GM18858 (cell line): Measurements from ENCODE around the gene CYBRD1.

Source experiments
- ATAC-seq: cut with Tn5 transposase; IDR thresholded peaks from one replicate; pipeline ENCODE4 v1.9.1; 2021; ENCODE audit not compliant: unreplicated experiment

Gene CYBRD1

DNA sequence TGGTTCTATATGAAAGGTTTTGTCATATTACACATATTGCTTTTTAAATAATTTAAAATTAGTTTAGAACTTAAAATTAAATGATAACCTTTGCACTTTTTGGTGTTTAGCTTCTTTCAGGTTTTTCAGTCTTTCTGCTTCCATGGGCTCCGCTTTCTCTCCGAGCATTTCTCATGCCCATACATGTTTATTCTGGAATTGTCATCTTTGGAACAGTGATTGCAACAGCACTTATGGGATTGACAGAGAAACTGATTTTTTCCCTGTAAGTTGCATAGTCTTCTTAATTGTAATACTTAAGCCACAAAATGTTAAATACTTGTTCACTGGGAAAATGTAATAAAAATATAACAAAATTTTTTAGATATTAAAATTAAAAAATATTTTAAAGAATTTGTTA lies 31.0 kb downstream of the CYBRD1 start:
- no peak for ATAC-seq

DNA sequence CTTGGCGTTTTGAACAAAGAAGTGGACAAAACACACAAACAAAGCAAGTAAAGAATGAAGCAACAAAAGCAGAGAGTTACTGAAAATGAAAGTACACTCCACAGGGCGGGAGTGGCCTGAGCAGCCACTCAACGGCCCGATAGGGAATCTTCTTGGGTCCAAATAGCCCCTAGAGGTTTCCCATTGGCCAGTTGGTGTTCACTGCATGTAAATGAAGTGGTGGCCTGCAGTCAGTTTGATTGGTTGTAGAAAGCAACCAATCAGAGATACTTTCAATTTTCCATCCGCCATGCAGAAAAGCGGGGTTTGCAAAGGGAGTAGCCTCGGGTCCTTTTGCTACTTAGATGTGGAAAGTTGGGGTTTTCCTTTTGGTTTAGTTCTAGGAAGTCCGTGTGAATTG lies 31.6 kb downstream of the CYBRD1 start:
- no peak for ATAC-seq

DNA sequence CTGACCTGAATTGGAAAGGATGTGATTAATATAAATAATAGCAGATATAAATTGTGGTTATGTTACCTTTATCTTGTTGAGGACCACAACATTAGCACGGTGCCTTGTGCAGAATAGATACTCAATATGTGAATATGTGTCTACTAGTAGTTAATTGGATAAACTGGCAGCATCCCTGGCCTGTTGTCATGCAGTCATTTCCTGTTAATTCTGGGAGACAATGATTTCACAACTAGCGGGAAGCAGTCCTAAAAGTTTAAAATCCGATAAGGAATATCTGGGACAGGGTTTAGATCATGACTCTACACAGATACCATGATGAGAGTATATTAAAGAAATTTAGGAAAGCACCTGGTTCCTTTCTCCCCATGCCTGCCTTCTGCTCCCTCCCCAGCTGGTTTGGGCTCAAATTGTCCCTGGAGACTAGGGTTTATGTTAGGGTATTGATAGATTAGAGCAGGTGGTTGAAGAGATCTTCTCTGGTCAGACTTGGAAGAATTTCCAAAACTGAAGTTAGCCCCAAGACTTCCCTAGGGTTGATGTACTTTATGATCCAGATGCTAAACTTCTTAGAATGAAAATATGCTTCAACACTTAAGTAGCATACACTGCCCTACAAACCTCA lies 32.8 kb downstream of the CYBRD1 start:
- ATAC-seq, result no peak

DNA sequence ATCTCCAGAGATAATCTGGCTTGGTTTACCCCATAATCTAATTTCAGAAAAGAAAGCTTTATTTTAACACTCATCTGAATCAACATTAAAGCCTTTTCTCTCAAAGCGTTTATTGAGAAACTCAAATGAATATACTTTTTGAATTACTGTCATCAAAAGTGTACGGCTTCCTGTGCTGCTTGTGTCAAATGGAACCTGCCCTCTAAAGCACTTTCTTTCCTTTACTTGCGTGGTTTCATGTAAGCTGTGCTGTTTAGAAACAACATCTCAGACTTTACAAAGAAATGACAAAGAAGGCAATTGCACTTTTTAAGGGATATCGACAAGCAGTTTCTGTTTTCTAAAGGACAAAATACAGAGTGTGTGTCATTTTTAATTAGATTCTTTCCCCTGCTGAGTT lies 35.1 kb downstream of the CYBRD1 start:
- ATAC-seq, result no peak

DNA sequence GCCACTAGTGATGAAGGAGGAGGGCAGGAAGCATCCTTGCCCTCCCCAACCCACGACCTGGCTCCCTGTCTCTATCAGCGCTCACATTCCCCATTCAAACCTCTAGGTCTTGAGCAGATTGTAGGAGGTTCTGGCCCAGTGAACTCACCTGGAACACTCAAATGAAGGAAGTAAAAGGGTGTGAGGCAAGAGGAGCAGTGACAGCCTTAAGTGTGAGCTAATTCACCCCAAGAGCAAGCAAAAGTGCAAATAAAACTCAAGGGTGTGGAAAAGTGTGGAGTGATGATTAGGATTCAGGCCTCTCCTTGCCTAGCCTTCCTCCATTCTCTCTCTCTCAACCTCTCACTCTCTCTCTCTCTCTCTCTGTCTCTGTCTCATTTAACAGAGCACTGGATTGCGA lies 41.0 kb downstream of the CYBRD1 start:
- ATAC-seq, result no peak

DNA sequence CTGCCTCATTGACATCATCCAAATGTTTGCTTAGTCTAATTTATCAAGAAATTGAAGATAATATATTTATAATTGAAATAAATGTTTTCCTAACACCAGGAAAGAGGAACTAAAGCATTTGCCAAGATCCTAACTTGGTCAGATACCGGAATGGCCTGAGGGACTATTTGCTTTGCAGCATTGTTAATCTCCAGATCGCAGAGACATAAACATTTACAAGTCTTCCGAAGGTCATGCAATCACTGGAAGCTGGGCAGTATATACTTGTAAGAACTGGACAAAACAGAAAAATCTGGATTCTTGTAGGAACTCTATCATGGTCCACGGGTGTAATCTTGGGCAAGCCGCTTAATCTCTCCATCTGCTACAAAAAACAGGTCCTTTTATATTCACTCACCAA lies 42.2 kb downstream of the CYBRD1 start:
- ATAC-seq, result no peak

DNA sequence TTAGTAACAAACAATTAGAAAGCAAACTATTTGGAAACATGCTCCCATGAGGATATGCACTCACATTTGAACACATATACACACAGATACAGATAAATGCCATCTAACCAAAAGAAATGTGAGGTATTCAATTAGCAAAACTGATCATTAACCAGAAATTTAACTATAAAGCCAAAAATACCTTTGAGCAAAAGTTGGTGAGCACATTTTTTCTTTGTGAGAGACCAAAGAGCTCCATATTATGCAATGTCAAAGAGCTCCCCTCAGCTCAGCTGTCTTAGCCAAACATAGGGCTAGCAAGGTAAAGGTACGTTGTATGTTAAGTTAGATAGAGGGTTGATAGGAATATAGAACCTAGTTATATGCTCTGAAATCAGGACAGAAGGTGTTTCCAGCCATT lies 43.8 kb downstream of the CYBRD1 start:
- ATAC-seq, result no peak

DNA sequence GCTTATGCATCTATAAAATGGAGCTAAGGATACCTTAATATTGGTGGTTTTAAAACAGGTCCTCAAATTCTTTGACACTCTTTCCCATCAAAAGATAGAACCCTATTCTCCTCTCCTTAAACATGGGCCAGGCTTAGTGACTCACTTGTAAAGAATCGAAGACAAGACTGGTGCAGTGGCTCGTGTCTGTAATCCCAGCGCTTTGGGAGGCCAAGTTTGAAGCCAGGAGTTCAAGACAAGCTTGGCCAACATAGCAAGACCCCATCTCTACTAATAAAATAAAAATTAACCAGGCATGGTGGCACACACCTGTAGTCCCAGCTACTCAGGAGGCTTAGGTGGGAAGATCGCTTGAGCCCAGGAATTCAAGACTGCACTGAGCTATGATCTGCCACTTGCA lies 44.5 kb downstream of the CYBRD1 start:
- ATAC-seq, result no peak

DNA sequence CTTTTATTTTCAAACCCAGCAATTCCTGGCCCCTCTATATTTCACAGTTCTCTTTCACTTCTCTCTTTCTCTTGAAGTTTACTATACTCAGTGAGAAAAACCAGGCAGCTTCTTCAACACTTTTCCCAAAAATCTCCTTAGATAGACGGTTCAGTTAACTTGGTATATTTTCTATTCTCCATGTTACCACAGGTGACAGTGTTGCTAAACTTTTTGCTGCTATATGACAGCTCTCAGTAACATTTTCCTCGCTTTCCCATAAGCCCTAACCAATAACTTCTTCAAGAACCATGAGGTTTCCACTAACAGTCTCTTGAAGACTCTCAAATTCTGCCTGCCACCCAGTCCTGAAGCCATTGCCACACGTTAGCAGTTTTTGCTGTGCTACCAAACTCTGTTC lies 45.8 kb downstream of the CYBRD1 start:
- no peak for ATAC-seq

DNA sequence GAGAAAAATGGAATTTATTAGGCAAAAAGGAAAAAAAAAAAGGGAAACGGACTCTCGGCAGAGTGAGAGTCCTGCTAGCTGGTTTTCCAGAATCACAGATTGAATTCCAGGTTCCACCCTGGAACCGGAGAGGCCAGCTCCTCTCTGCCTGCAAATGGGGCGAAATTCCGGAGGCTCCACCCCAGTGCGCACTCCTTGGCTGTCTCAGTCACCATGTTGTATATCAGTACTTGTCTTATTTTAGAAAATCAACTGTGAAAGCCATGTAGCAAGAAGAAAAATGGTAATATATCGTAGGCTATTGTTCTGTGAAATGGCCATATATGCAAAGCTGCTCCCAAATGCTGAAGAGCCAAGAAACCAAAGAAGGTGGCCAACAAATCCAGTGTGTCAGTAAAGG lies 49.4 kb downstream of the CYBRD1 start:
- no peak for ATAC-seq

DNA sequence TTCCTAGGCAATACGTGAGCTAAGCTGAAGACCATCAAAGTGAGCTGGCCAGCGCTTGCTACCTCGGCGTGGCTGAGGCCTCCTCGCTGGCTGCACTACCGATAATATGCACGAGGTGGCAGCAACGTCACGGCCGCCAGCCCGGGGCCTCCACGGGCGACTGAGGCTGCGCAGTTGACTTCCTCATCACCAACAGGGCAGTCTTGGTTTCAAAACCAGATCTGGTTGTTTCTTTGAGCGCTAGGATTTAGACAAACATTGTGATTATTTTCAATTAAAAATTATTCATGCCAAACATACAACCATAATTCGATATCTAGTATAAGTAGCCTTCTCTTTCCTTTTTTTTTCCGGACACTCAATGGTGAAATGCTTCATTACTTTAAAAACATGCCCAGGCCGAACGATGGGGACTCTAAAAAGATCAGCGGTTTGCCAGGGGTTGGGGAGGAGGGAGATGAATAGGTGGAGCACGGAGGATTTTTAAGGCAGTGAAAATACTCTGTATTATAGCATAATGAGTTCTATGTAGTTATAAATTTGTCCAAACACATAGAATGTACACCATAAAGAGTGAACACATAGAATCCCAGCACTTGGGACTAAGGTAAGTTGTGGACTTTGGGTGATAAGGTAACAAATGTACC lies 52.0 kb downstream of the CYBRD1 start:
- peak; percentile 79 for ATAC-seq

DNA sequence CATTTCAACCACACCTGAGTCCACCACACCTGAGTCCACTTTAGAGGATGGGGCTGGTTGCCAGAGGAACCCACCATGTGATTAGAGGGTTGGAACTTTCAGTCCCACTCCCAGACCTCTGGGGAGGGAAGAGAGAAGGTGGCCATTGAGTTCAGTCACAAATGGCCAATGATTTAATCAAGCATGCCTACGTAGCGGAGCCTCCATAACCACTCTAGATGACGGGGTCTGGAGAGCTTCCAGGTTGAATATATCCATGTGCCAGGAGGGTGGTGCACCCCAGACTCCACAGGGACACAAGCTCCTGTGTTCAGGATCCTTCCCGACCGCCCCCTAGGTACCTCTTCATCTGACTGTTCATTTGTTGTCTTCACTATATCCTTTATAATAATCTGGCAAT lies 53.3 kb downstream of the CYBRD1 start:
- ATAC-seq, result no peak

DNA sequence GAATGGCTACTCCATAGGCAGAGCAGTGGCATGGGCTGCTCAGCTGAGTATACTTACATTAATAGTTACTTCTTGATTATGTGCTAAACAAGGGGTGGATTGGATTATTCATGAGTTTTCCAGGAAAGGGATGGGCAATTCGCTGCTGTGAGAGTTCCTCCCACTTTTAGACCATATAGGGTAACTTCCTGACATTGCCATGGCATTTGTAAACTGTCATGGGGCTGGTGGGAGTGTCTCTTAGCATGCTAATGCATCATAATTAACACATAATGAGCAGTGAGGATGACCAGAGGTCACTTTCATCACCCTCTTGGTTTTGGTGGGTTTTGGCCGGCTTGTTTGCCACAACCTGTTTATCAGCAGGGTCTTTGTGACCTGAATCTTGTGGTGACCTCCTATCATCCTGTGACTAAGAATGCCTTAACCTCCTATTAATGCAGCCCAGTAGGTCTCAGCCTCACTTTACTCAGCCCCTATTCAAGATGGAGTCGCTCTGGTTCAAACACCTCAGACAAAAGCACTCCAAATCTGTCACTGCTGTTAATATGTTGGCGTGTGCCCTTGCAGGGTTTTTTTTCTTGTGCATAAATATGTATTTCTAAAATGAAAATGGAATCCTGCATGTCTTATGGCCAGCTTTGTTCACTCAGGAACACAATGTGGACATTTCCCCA lies 56.0 kb downstream of the CYBRD1 start:
- ATAC-seq, result no peak

DNA sequence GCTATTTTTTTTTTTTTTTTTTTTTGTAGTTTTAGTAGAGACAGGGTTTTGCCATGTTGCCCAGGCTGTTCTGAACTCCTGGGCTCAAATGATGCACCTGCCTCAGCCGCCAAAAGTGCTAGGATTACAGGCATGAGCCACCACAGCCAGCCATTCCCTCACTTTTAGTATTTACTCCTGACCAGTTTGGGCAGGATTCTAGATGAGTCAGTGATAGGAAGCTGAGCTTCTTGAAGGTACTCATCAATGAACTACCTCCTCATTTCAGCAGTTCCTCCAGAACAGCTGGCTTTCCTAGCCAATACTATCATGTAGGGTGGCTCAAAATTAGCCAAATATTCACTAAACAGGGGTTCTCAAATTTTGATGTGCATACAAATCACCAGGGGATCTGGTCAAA lies 57.2 kb downstream of the CYBRD1 start:
- ATAC-seq, result no peak

DNA sequence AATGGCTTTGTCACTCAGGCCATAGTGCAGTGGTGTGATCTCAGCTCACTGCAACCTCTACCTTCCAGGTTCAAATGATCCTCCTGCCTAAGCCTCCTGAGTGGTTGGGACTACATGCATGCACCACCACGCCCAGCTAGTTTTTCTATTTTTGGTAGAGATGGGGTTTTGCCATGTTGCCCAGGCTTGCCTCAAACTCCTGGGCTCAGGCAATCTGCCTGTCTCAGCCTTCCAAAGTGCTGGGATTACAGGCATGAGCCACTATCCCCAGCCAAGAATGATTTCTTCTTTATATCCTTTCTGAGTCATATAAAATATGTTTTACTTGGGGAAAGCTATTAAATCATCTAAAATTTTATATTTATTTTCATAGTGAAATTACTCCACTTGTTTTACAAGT lies 61.3 kb downstream of the CYBRD1 start:
- no peak for ATAC-seq

DNA sequence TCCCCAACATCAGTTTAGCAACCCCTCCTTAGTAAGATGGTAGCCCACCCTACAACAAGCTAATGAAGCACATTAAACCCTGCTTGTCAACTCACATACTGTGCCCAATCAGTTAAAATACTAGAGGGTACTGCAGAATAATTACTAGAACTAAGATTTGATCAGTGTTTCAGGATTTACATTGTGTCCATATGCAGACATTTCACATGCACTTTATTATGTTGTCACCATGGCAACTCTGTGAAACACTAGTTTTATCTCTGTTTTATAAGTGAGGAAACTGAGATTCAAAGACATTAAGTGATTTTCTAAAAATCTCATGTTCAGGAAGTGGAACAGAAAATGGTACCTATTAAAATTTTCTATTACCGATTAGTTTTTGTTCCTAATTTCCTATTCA lies 61.7 kb downstream of the CYBRD1 start:
- ATAC-seq, result no peak

DNA sequence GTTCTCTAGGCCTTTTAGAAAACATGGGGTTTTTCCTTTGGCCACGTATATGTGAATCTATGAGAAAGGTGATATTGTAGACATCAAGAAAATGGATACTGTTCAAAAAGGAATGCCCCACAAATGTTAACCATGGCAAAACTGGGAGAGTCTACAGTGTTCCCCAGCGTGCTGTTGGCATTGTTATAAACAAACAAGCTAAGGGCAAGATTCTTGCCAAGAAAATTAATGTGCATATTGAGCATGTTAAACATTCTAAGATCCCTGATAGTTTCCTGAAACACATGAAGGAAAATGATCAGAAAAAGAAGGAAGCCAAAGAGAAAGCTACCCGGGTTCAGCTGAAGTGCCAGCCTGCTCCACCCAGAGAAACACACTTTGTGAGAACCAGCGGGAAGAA lies 64.9 kb downstream of the CYBRD1 start:
- ATAC-seq, result no peak

DNA sequence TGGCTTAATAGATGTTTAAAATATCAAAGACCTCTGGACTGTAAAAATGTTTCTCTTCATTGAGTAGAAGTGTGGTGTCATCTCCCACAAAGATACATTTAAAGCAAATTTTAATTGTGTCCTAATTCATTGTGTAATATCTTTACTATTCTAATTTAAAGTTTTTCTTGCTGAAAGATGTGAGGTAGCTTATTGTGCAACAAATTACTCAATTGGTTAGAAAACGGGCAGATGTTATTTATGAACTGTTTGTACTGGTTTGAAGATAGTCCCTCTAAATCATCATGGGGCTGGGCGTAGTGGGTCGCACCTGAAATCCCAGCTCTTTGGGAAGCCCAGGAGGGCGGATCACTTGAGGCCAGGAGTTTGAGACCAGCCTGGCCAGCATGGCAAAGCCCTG lies 65.3 kb downstream of the CYBRD1 start:
- no peak for ATAC-seq

DNA sequence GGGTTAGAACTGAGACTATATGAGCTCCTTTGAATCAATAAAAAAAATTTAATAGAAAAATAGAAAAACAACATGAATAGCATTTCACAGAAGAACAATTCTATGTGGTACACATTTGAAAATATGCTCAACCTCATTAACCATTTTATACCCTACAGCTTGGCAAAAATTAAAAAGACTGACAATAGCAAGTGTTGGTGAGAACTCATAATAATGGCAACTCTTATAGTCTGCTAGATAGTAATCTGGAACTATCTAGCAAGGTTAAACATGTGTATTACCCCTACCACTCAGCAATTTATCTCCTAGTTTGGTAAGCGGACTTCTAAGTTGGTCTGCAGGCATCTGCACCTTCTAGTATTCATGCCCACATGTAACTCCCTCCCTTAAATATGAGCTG lies 67.8 kb downstream of the CYBRD1 start:
- ATAC-seq, result no peak

DNA sequence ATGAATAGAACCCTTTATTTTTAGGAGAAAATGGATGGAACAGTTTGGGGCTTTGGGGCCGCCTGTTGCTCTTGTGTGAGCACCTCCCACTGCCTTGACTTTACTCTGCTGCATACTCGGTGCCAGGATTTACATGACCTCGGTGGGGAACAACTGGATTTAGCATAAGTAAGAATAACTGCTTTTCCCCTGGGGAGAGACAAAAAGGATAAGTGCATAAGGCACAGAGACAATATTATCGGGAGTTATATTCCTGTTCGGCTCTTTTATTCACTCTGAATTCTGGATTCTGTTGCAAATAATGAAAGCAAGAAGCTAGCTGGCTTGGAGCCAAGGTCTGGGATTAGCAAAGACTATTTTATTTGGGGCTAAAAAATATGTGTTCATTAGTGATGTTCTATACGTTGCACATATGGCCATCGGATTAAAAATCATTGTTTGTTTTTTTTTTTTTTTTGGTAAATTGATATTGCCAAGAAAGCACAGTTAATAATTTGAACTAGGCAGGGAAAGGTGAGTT lies 69.8 kb downstream of the CYBRD1 start:
- no peak for ATAC-seq

DNA sequence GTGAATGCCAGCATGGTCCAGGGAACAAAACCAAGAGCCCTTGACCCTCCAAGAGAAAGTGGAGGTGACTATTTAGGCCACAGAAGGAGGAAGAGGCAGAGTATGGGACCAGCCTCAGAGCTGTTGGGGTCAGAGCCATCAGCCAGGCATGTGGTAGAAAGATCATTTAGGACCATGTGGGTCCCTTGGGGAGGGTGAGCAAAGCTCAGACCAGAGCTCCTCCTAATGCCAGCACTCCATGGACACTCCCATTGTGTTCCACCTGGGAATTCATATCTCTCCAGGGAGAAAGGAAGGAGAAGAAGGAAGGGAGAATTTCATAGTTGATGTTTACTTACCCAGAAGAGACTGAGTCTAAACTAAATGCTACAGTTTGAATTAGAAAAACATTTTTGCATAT lies 73.2 kb downstream of the CYBRD1 start:
- ATAC-seq, result no peak

DNA sequence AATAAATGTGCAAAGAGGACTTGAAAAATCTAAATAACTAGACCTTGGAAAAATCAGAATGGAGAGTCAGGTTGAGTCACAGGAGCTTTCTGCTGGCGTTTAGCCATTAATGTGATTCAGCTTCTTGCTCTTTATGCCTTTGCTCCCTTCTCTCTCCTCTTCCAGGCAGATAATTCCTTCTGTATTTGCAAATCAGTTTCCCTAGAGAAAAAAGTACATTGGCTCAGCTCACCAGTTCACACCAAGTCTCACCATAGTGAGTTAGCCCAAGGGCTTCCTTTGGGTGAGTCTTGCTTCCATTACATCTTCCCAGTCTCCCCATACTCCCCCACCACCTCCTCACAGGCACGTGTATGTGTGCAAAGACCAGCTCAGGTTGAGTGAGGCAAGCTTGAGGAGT lies 73.6 kb downstream of the CYBRD1 start:
- ATAC-seq, result no peak
